Sciatic nerve (tissue), 2 donors: Measurements from ENCODE around the gene AQP1. TPM values are rescaled to one million over a fixed set of nuclear protein-coding genes. Genes with fewer than 3 reads are reported as not detected.

Source experiments
- ATAC-seq: fragments of 200-7000 bp; cut with Tn5 transposase; one replicate; pipeline ENCODE4 v1.9.1; 2020; ENCODE audit warnings: mild to moderate bottlenecking, moderate library complexity
- DNase-seq: peaks from one replicate; pipeline ENCODE4 v3.0.0-alpha.2; 2020; ENCODE audit warnings: low spot score
- intact Hi-C: fragments of 100-400 bp; cut with DNase I; formaldehyde crosslinking; loops from one replicate; pipeline ENCODE4 v1.14.2; 2022
- total RNA-seq: library from RNA; stranded (reverse); fragmentation: NEBNext Ultra II Directional; extraction: Animal tissue kit (Norgen Biotek cat#: 25700); gene quantifications from one replicate; pipeline ENCODE4 v1.2.1, GENCODE V29; 2021
- donor health status: DM: no; HTN: no; CAD: no.
- donor health status: DM: no; HTN: no; CAD: no.

The AQP1 gene
- total RNA-seq, 1 donor from 2014 or later: 864 TPM

DNA sequence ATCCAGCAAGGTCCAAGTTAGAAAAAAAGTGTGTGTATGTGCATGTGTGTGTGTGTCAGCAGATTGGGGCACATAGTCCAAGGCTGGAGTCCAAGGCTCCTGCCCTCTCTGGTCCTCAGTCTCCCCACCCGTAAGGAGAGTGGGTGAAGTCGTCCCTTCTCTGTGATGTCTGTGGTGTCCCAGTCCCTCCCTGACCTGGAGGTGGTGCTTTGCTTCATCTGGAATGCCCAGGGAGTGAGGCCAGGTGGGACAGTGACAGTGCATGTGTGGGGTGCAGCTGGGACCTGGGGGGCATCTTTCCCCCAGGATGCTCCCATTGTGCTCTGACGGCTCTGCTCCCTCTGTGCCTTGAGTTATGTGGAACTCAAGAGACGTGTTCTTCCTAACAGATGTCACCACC, 18.0 kb downstream of the AQP1 start:
- DNase-seq: no peak

DNA sequence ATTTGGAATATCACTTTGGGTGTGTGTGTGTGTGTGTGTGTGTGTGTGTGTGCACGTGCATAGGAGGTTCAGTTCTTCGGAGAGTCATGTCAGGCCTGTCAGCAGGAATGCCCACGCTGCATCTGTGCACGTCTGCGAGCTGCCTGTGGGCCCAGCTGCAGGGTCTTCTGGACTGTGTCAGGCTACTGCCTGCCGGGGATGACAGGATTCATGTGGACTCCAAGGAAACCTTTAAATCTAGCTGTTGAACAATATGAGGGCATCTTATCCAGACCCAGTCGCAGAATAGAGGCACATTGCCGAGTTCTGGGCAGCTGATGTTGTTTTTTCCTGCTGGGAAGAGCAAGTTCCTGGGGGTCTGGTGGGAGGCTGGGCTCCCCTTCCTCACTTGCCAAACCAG, 19.0 kb downstream of the AQP1 start:
- ATAC-seq: no peak
- intact Hi-C loops: no loop called here
- DNase-seq: no peak

More for the DNA sequence above, 18.0 kb downstream of the AQP1 start:
- ATAC-seq: no peak
- intact Hi-C loops: no loop called here

DNA sequence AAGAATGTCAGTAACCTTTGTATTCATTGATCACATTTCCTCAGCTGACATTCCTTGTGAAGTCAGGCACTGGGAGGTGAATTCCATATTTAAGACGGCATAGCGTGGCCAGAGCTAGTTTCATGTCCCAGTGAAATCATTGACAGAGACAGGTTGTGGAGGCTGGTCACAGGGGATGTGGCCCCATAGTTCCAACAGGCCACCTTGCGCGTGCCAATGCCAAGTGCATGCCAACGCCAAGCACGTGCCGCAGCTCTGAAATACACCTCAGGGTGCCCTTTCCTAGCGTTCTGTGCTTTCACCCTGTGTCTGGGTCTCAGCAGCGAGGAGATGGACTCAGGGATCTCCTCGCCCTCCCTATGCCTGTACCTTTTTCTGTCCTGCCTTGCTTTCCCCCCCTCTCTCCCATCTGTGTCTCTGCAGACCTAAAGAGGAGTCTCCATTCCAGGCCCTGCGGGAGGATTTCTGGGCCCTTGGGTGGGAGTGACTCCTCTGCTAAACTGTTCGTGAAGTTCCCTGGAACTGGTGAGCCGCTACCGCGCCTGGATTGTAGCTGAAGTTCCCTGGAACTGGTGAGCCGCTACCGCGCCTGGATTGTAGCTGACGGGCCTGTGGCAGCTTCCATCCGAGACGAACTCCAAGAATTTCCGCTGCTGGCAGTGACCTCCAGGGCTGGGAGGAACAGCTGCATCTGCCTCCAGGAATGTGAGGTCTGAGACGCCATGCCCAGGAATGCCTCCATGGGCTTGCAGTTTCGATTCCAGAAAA, 19.7 kb downstream of the AQP1 start:
- DNase-seq (peak; percentile 60), ATAC-seq (peak; percentile 56)

DNA sequence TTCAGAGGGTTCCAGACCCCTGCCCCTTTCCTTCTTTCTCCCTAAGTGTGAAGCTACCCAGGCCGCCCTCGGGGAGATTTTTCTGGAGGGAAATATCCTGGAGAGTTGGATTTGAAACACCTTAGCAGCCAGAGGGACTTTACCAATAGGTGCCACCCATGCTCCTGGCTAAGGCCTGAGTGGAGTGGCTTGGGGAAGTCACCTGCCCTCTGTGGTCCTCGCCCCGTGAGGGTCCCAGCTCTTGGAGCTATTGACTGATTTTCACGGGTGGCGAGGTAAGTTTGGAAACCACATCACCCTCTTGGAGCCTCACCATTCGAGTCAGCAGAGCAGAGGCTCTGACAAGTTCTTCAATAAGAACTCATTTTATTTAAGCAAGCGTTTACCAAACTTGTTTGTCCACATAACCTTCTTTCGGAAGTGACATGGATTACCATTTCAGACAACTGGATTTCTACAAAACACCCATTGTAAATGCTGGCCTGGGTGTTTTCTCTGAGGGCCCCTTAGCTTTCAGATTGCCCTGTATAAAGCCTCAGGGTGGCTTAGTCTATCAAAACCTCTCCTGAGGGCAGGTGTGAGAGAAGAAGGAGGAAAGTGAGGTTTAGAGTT, 20.4 kb downstream of the AQP1 start:
- intact Hi-C loops: no loop called here
- ATAC-seq (no peak), DNase-seq (no peak)

More for the DNA sequence above, 19.7 kb downstream of the AQP1 start:
- intact Hi-C loops: no loop called here

DNA sequence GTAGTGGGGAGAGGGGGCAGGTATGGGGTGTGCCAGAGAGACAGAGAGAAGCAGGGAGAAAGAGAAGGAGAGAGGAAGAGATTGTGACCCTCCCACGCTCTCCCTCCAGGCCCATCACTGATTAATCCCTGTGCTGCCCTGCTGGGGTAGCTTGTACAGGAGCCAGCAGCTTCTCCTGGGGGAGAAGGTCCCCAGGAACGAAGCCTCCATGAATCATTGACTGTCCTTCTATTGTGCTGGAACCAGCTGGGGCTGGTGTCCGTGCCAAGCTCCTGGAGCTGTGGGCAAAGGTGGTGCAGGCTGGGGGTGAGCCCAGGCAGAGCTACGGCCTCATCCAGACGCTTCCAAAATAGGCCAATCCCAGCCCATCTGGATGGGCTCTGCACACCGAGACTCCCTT, 20.9 kb downstream of the AQP1 start:
- no peak for ATAC-seq
- no peak for DNase-seq
- intact Hi-C loops: no loop called here

DNA sequence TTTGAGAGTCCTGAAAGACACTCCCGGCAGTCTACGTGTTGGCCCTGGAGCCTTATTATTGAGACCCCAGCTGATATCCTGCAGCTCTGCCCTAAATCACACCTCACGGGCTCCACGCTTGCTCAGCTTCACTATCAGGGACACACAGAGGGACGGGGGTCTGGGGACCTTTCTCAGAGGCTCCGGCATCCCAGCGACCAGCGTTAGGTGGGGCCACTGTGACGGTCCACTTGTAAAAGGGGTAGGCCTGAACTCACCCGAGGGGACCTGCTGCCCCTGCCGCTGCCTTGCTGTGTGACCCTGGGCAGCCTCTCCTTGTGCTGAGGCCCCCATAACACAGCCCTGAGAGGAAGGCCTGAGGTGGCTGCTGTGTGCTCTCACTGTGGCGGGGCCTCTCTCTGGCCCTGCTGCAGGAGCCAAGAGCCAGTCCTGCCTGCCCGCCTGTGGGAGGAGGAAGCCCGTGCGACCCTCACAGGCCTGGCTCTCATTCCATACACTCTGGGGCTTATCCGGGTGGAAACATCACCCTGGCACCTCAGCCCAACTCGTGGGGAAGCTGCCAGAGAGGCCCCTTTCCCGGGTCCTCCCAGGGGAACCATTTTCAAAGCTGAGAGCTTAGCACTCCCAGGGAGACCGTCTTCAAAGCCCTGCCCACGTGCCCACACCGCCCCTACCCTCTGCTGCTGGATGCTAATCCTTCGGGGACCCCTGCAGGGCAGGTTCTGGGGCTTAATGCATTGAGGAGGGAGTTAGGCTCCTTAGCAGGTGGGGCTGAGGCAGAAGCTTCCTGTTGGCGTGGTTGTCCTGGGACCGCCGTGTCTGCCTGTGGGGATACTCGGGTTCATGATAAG, 21.7 kb downstream of the AQP1 start:
- intact Hi-C loops: no loop called here
- no peak for ATAC-seq
- DNase-seq: no peak

DNA sequence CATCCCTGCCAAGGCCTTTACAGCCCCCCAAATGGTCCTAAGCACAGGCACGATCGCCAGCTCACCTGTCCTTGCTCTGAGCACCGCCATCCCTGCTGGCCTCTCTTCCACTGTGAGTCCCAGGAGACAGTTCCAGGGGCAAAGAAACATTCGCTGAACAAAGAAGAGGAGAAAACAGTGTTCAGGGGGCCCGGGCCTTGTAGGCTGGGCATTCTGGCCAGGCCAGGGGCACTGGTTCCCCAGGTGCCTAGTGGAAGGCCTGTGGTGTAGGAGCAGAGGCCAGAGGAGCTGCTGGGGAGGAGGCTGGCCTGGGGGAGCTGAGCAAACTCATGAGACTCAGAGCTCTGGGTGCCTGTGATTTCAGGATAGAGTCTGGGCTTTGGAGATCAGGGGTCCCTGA, 22.6 kb downstream of the AQP1 start:
- ATAC-seq (no peak), DNase-seq (no peak)
- intact Hi-C loops: no loop called here

DNA sequence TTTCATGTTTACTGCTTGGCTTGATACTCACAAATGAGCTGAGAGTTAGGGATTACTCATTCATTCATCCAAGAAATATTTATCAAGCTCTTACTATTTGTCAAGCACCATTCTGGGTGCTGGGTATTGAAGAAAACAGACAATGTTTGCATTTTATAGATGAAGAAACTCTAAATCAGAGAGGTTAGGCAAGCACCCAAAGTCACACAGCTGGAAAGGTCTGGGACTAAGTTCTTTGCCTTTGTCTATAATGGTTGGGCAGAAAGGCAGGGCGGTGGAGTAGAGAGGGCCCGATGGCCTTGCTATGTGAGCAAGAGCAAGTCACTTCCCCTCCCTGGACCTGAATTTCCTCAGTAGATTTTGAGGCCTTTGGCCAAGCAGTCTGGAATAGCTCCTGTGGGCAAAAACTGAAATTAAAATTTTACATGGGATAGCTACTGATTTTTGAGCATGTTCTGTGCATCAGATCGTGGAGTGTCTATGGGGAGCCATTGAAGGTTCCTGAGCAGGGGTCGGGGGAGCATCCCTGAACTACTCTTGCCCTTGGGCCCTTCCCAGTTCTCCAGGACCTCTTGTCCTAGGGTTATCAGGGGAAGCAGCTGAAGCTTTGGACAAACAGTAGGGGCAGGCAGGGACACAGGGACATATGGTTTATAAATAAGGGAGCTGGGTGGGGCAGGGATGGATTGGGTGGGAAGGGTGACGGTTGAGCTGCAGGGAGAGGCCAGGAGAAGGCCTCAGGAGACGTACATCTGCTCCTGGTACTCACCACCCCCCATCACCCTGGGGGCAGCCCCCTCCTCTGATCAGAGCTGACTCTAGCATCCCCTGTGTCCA, 23.3 kb downstream of the AQP1 start:
- intact Hi-C loops: no loop called here
- DNase-seq (no peak), ATAC-seq (no peak)

DNA sequence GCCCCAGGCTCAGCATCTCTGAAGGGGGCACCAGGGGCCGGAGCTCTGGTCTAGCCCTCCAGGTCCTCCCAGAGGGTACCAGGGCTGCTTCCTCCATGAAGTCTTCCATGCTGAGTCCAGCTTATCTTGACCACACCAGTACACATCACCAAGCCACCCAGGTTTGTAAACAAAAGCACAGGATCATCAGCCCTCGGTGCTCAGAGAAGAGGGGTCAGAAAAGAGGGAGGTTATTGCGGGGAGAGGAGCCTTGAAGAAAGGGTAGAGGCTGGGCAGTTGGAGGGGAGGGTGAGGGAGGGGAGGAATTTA, 23.9 kb downstream of the AQP1 start:
- ATAC-seq: no peak
- intact Hi-C loops: no loop called here
- no peak for DNase-seq

DNA sequence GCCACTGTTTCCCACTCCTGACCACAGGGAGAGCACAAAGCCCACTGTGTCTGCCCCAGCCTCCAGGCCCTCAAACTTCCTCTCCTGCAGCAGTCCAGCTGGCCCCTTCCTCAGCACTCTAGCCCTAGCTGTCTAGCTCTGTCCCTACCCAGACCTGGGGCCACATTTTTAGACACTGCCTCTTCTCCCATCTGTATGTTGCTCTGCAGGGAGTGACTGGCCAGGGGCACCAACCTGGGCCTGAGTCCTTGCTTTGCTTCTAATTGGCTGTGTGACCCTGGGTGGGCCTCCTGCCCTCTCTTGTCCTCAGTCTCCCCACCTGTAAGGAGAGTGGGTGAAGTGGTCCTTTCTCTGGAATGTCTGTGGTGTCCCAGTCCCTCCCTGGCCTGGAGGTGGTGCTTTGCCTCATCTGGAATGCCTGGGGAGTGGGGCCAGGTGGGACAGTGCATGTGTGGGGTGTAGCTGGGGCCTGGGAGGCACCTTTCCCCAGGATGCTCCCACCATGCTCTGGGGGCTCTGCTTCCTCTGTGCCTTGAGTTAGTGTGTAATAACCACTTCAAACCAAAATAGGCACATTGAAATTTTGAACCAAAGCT, 25.1 kb downstream of the AQP1 start:
- DNase-seq (no peak), ATAC-seq (no peak)
- intact Hi-C loops: no loop called here

DNA sequence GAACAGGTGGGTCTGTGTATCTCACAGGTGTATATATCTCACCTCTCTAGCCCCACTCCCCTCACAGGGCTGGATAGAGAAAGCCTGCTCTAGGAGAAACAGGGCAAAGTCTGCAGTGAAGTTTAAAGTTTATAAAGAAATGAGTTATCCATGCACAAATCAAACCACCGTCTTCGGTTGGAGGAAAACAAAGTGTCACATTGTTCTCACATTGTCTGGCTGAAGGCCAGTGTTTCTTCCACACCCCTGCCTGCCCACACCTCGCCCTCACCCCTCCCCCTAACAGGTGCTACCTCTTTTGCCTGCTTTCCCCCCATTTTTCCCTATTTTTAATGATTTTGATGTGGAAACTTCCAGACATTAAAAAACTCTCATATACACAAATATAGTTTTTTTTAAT, 25.8 kb downstream of the AQP1 start:
- DNase-seq (no peak), ATAC-seq (no peak)
- intact Hi-C loops: no loop called here

DNA sequence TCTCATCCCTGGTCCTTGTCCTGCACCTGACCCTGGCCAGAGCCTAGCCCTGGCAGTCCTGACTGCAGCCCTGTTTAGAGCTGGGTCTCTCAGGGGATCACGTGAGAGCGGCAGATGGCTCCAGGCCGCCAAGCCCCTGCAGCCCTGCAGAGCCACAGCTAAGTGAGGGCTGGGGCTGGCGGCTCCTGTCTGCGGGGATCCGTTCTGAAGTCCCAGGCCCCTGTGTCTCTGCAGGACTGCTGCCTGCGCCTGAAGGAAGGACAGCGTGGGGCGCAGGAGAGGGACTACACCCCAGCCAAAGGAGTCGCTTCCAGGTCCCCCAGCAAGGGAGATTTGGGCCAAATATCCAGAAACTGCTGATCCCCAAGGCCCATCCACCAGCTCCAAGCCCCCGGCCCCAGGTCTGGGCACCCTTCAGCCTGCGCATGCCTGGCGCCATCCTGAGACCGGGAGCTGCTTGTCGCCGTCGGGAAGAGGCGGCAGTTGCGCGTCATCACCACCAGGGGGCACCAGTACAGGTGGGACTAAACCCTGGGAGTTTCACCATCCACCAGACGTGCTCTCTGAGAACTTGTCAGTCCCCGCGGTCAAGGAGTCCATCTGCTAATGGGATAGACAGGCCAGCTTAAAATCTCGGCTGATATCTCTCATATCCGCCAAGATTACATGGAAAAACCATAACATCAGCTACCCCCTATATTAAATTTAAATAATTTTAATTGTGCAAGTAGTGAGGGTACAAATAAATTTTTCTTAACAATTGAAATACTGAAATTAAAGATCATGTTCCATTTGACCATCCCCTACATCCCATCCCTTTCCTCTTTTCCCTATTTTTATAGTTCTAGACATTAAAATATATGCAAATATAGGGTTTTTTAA, 27.0 kb downstream of the AQP1 start:
- peak; percentile 92 for DNase-seq
- ATAC-seq: peak; percentile 87
- intact Hi-C loops: no loop called here

DNA sequence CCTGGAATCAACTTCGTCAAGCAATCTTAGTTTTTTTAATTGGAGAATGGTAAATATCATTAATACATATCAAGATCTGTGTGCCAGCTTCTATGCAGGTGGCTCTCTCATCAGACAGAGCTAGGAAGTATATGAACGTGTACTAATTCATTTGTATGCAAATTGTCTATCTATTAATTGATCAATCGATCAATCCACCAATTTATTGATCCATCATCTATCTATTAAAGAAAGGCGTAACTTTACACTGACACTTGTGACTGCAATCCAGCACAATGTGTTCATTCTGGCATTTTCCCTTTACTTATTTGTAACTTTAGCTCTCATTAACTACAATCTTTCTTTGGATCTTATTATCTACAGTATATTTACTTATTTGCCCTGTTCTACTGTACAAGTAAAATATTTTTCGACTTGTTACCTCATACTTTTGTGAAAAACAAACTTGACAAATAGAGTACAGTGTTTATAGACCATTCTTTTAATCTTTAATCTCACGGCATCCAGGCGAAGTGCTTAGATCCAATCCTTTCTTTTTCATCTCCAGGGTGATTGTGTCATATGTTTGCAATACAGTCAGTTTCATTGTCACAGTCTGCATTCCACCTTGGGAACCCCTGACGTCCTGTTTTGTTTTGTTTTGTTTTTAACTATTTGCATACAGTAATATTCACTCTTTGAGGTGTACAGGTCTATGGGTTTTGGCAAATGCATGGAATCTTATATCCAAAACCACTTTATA, 30.1 kb downstream of the AQP1 start:
- intact Hi-C loops: no loop called here
- ATAC-seq (no peak), DNase-seq (no peak)

DNA sequence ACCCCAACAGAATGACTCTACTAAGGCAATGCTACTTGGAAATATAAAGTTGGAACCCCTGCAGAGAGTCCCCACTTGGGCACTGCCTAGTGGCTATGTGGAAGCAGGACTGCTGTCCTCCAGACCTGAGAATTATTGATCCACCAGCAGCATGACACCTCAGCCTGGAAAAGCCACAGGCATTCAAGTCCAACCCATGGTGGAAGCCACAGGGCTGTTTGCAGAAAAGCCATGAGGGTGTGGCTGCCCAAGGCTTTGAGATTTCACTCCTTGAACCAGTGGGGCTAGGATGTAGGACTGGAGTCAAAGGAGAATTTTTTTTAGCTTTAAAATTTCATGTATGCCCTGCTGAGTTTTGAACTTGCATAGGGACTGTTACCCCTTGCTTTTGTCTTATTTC, 38.5 kb downstream of the AQP1 start:
- DNase-seq (no peak), ATAC-seq (no peak)
- intact Hi-C loops: no loop called here

DNA sequence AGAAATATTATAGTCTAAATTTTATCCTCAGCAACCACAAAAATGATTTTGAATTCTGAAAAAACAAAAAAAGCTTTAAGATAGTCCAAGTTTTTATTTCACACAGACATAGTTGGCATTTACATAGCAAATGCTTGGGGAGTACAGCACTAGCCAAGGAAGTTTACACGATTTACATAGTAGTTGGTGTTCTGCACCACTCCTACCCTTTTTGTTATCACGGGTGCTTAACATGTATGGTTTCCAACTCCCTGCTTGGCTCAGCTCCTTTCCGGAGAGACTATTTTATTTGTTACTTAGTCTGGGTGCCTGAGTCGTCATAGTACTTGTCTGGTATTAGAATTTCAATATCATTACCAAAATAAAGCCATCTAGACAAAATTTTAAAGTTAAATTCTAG, 43.3 kb downstream of the AQP1 start:
- intact Hi-C loops: no loop called here
- no peak for ATAC-seq

DNA sequence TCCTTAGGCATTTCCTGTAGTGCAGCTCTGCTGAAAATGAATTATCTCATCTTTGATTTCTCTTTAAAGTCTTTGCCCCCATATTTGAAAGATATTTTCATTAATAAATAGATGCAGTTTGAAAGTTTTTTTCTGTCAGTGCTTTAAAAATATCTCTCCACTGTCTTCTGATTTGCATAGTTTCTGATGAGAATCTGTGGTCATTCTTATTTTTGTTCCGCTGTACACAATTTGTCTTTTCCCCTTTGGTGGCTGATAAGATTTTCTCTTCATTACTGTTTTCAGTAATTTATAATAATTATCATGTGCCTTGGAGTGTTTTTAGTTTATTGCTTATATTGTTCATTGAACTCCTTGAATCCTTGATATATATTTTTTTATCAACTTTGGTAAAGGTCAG, 45.1 kb downstream of the AQP1 start:
- ATAC-seq (no peak), DNase-seq (no peak)
- intact Hi-C loops: no loop called here

More for the DNA sequence above, 43.3 kb downstream of the AQP1 start:
- no peak for DNase-seq

DNA sequence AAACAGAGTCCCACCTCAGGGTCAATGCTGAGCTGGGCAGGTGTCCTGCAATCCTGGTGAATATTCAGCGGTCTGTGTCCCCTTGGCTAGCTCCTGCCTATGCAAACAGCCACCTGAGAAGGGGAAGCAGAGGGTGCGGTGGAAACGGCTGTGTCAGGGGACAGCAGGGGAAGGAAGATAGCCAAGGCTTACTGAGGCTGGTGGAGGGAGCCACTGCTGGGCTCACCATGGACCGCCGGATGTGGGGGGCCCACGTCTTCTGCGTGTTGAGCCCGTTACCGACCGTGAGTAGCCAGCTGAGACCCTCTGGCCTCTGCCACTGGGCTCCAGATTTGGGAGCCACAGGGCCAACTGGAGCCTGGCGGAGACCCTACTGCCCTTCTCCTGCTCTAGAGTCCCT, 52.2 kb downstream of the AQP1 start, which contains the start of gene GHRHR:
Gene GHRHR, plus strand, starts transcription at position 112 of the 400 bp plus-strand sequence. Its CDS starts 116 bp downstream, at position 228.
- no peak for DNase-seq
- ATAC-seq: no peak

More for the DNA sequence above, 52.2 kb downstream of the AQP1 start, which contains the start of gene GHRHR:
- intact Hi-C loops: no loop called here
